H1 (cell line): ENCODE measurements around the gene PFDN4. TPM values are rescaled to one million over a fixed set of nuclear protein-coding genes. Genes with fewer than 3 reads are reported as not detected.

Source experiments
- CTCF ChIA-PET: fragments of 300-600 bp; sonication (Branson Sonifier 250); formaldehyde crosslinking; loops from one replicate; lab custom pipeline; 2021; ENCODE audit not compliant: partially characterized antibody; lab: Charles Lee
- POLR2A ChIA-PET: fragments of 300-600 bp; sonication (Branson Sonifier 250); formaldehyde crosslinking; loops from one replicate; lab custom pipeline; 2021; ENCODE audit warnings: inconsistent platforms; ENCODE audit not compliant: partially characterized antibody; lab: Charles Lee
- DNase-seq, 2 experiments: peaks; one replicate each; pipeline versions ENCODE4 v3.0.0 to v3.0.0-alpha.2; 2010 to 2022; ENCODE audit warnings: low spot score in 2 of 2, low read depth in 1 of 2, mixed read lengths in 1 of 2
- FAIRE-seq: peaks from 2 replicates; lab custom pipeline; 2011; peaks lifted over from hg19 to GRCh38; lab: Jason Lieb, UNC
- H2AFZ ChIP-seq: 2 replicates; pipeline ENCODE4 v1.8.1; 2012; ENCODE audit warnings: low read length, inconsistent platforms
- H2AK5ac ChIP-seq: 2 replicates; pipeline ENCODE4 v1.6.1; 2013; ENCODE audit warnings: low read depth, low read length
- H2BK120ac ChIP-seq: replicated peaks from 2 replicates; pipeline ENCODE3; 2013; ENCODE audit warnings: low read depth, low read length, inconsistent platforms
- H2BK12ac ChIP-seq: 2 replicates; pipeline ENCODE4 v1.6.1; 2013; ENCODE audit warnings: low read depth, low read length
- H2BK15ac ChIP-seq: 2 replicates; pipeline ENCODE4 v1.6.1; 2013; ENCODE audit warnings: low read length
- H2BK20ac ChIP-seq: 2 replicates; pipeline ENCODE4 v1.6.1; 2013; ENCODE audit warnings: low read length
- H2BK5ac ChIP-seq: 2 replicates; pipeline ENCODE4 v1.6.1; 2013; ENCODE audit warnings: low read depth, low read length
- H3K14ac ChIP-seq: 2 replicates; pipeline ENCODE4 v1.6.1; 2013; ENCODE audit warnings: inconsistent platforms; ENCODE audit not compliant: insufficient read length
- H3K18ac ChIP-seq: 2 replicates; pipeline ENCODE4 v1.6.1; 2013; ENCODE audit warnings: low read length; ENCODE audit errors: extremely low read depth
- H3K23ac ChIP-seq: 2 replicates; pipeline ENCODE4 v1.6.1; 2013; ENCODE audit warnings: inconsistent platforms; ENCODE audit not compliant: insufficient read length
- H3K23me2 ChIP-seq: 2 replicates; pipeline ENCODE4 v1.6.1; 2013; ENCODE audit warnings: low read depth, low read length
- H3K27ac ChIP-seq: 2 replicates; pipeline ENCODE4 v1.6.1; 2011; ENCODE audit warnings: low read depth, low read length, inconsistent platforms
- H3K27me3 ChIP-seq, 4 experiments: replicated peaks in 1 of 4; 1 replicate in 1 of 4; 2 replicates in 3 of 4; pipeline versions ENCODE4 v1.6.1 to v1.8.1; 2011 to 2013; ENCODE audit warnings: low read length in 3 of 4, mild to moderate bottlenecking in 3 of 4, inconsistent platforms in 2 of 4, mixed read lengths in 2 of 4, moderate library complexity in 1 of 4; ENCODE audit not compliant: control insufficient read depth in 3 of 4, insufficient read depth in 3 of 4; ENCODE audit errors: extremely low read depth in 1 of 4
- H3K36me3 ChIP-seq, 4 experiments: 2 replicates each; pipeline versions ENCODE4 v1.6.1 to v1.8.1; 2011 to 2013; ENCODE audit warnings: mild to moderate bottlenecking in 4 of 4, low read length in 3 of 4, moderate library complexity in 2 of 4, control low read depth in 1 of 4, inconsistent platforms in 1 of 4; ENCODE audit not compliant: insufficient read depth in 4 of 4, control insufficient read depth in 2 of 4
- H3K4ac ChIP-seq: replicated peaks from 2 replicates; pipeline ENCODE3; 2013; ENCODE audit warnings: low read length, low read depth, mixed read lengths, inconsistent platforms; ENCODE audit not compliant: insufficient read length
- H3K4me1 ChIP-seq, 4 experiments: replicated peaks in 1 of 4; 1 replicate in 1 of 4; 2 replicates in 3 of 4; pipeline versions ENCODE4 v1.6.1 to v1.8.1; 2011 to 2013; ENCODE audit warnings: low read length in 3 of 4, inconsistent platforms in 2 of 4, mixed read lengths in 1 of 4; ENCODE audit not compliant: insufficient read depth in 4 of 4, control insufficient read depth in 3 of 4
- H3K4me2 ChIP-seq, 2 experiments: 2 replicates each; pipeline versions ENCODE4 v1.6.1 to v1.8.1; 2011 to 2013; ENCODE audit warnings: low read depth in 2 of 2, low read length in 2 of 2, control low read depth in 1 of 2, inconsistent platforms in 1 of 2, mild to moderate bottlenecking in 1 of 2; ENCODE audit not compliant: insufficient read depth in 1 of 2
- H3K4me3 ChIP-seq, 4 experiments: fragments of 200-600, 300-600 bp in 1 of 4; sonication (generic), shearing (Covaris generic), sonication (Bioruptor Twin) in 1 of 4; 2 replicates each; pipeline versions ENCODE4 v1.5.1 to v1.8.1; 2011 to 2016; ENCODE audit warnings: low read length in 4 of 4, low read depth in 3 of 4, control low read depth in 2 of 4, inconsistent platforms in 2 of 4, mild to moderate bottlenecking in 2 of 4, mixed read lengths in 1 of 4, moderate library complexity in 1 of 4; ENCODE audit not compliant: insufficient read depth in 2 of 4; ENCODE audit errors: extremely low read depth in 1 of 4
- H3K56ac ChIP-seq: replicated peaks from 2 replicates; pipeline ENCODE3; 2013; ENCODE audit warnings: low read depth, mild to moderate bottlenecking, mixed read lengths, low read length, inconsistent platforms; ENCODE audit not compliant: insufficient read length
- H3K79me1 ChIP-seq: 2 replicates; pipeline ENCODE4 v1.6.1; 2013; ENCODE audit warnings: low read depth, low read length, control low read depth
- H3K79me2 ChIP-seq, 2 experiments: 2 replicates each; pipeline versions ENCODE4 v1.6.1 to v1.8.1; 2012 to 2013; ENCODE audit warnings: low read length in 2 of 2, mild to moderate bottlenecking in 2 of 2, inconsistent platforms in 1 of 2; ENCODE audit not compliant: insufficient read depth in 2 of 2, control insufficient read depth in 1 of 2
- H3K9ac ChIP-seq, 4 experiments: replicated peaks in 1 of 4; 1 replicate in 1 of 4; 2 replicates in 3 of 4; pipeline versions ENCODE4 v1.6.1 to v1.8.1; 2011 to 2013; ENCODE audit warnings: low read depth in 3 of 4, low read length in 3 of 4, control low read depth in 2 of 4, mild to moderate bottlenecking in 2 of 4, moderate library complexity in 2 of 4, inconsistent platforms in 1 of 4; ENCODE audit errors: extremely low read depth in 1 of 4
- H3K9me3 ChIP-seq, 2 experiments: 2 replicates each; pipeline versions ENCODE4 v1.6.1 to v1.8.1; 2012 to 2013; ENCODE audit warnings: mild to moderate bottlenecking in 2 of 2, moderate library complexity in 2 of 2, control low read depth in 1 of 2, inconsistent platforms in 1 of 2, low read depth in 1 of 2, low read length in 1 of 2, mixed read lengths in 1 of 2; ENCODE audit not compliant: insufficient read depth in 2 of 2
- H4K20me1 ChIP-seq, 2 experiments: replicated peaks in 1 of 2; 2 replicates each; pipeline versions ENCODE3 to v1.8.1; 2011 to 2013; ENCODE audit warnings: inconsistent platforms in 2 of 2, low read length in 2 of 2, mild to moderate bottlenecking in 1 of 2; ENCODE audit not compliant: insufficient read depth in 2 of 2, control insufficient read depth in 1 of 2
- H4K5ac ChIP-seq: 2 replicates; pipeline ENCODE4 v1.6.1; 2013; ENCODE audit warnings: low read length, low read depth, mixed read lengths, inconsistent platforms; ENCODE audit not compliant: insufficient read length
- H4K8ac ChIP-seq: 2 replicates; pipeline ENCODE4 v1.8.0; 2013; ENCODE audit warnings: mild to moderate bottlenecking, moderate library complexity, low read length, inconsistent platforms; ENCODE audit not compliant: insufficient read depth; ENCODE audit errors: extremely low read depth
- H4K91ac ChIP-seq: replicated peaks from 2 replicates; pipeline ENCODE3; 2013; ENCODE audit warnings: low read length, mixed read lengths, inconsistent platforms; ENCODE audit not compliant: insufficient read length
- BCL11A ChIP-seq, 2 experiments: IDR thresholded peaks; one replicate each; pipeline ENCODE4 v1.6.1; 2011; ENCODE audit warnings: low read depth in 2 of 2, low read length in 2 of 2, mild to moderate bottlenecking in 2 of 2
- EP300 ChIP-seq, 2 experiments: IDR thresholded peaks; 1 replicate in 1 of 2; 2 replicates in 1 of 2; pipeline ENCODE4 v1.6.1; 2011 to 2012; ENCODE audit warnings: low read depth in 2 of 2, low read length in 2 of 2, mild to moderate bottlenecking in 2 of 2, borderline replicate concordance in 1 of 2, inconsistent platforms in 1 of 2, moderate library complexity in 1 of 2
- RAD21 ChIP-seq, 2 experiments: IDR thresholded peaks in 1 of 2; conservative IDR thresholded peaks in 1 of 2; 2 replicates each; pipeline ENCODE4 v1.6.1; 2011; ENCODE audit warnings: low read depth in 2 of 2, low read length in 2 of 2, improper control_type of control experiment in 1 of 2, inconsistent platforms in 1 of 2, mild to moderate bottlenecking in 1 of 2, moderate library complexity in 1 of 2
- RBBP5 ChIP-seq: IDR thresholded peaks from 2 replicates; pipeline ENCODE4 v1.7.1; 2012; ENCODE audit warnings: low read depth, mild to moderate bottlenecking, inconsistent platforms, low read length, moderate library complexity, borderline replicate concordance
- WGBS, 2 experiments: shearing (Covaris generic) in 1 of 2; methylation state at CpG; one replicate each; pipeline versions ENCODE4 v1.1.6 to v1.1.7; 2013 to 2015; ENCODE audit warnings: low lambda C conversion rate in 2 of 2, mixed read lengths in 2 of 2, inconsistent platforms in 1 of 2, low coverage in 1 of 2, missing lambda C conversion rate in 1 of 2; ENCODE audit not compliant: insufficient replicate concordance in 2 of 2, insufficient coverage in 1 of 2, insufficient read length in 1 of 2; ENCODE audit errors: extremely low coverage in 1 of 2, missing lambda C conversion rate in 1 of 2; 5-methylcytosine and 5-hydroxymethylcytosine counted together
- polyA plus RNA-seq, 7 experiments: library from polyadenylated mRNA; depleted of rRNA in 3 of 7; stranded (reverse) in 5 of 7; unstranded in 2 of 7; fragments of >200 nt in 5 of 7; fragments of 200-250 nt in 2 of 7; gene quantifications; 1 replicate in 5 of 7; 2 replicates in 1 of 7; 4 replicates in 1 of 7; pipeline versions ENCODE4 v1.2.1 to v1.2.3, GENCODE V29; 2011 to 2013; ENCODE audit warnings: missing spikeins in 2 of 7, mixed read lengths in 2 of 7
- total RNA-seq: library from RNA; stranded (reverse); fragmentation: NEBNext Ultra II Directional; extraction: Animal tissue kit (Norgen Biotek cat#: 25700); gene quantifications from 2 replicates; pipeline ENCODE4 v1.2.1, GENCODE V29; 2021

The PFDN4 gene
- total and polyA plus RNA-seq, 2 of the 8 experiments (the other 6 are each of a cell fraction or from before 2014, with no cell fraction given) = 41.9 to 96.8 TPM

GRCh38 chr20:54256202-54256601, 48.3 kb downstream of the PFDN4 start:
- POLR2A ChIA-PET = no interaction called here
- Histone ChIP-seq H3K27me3 (no peaks in the 10 kb centered on the region), H3K23me2 (no peaks in the 10 kb centered on the region), H2BK5ac (no peak overlapping the region), H4K20me1 (no peaks in the 10 kb centered on the region), H3K79me1 (no peaks in the 10 kb centered on the region), H3K4me1 (no peaks in the 10 kb centered on the region), H3K56ac (no peak overlapping the region), H2BK12ac (no peak overlapping the region), H2BK120ac (no peak overlapping the region)
- no peak for FAIRE-seq
- no peak for TF ChIP-seq RAD21 (IDR thresholded peaks at IDR 0.05 in 1 of 2, conservative IDR thresholded peaks at IDR 0.05 in 1 of 2; ENCODE audit: low read depth in 2 of 2, low read length in 2 of 2)
- TF ChIP-seq EP300 (IDR thresholded peaks at IDR 0.05; ENCODE audit: borderline replicate concordance in 1 of 2, low read depth in 2 of 2, low read length in 2 of 2) = no peak
- TF ChIP-seq BCL11A (IDR thresholded peaks at IDR 0.05; ENCODE audit: low read depth in 2 of 2, low read length in 2 of 2) = no peak
- no peak for TF ChIP-seq RBBP5
- TF ChIP-seq, all 59 proteins: peak for 0
- Histone ChIP-seq H3K9ac (no peak overlapping the region), H2AK5ac (no peak overlapping the region), H3K4ac (no peak overlapping the region), H3K4me2 (no peak overlapping the region), H3K36me3 (no peaks in the 10 kb centered on the region), H4K8ac (no peak overlapping the region), H2AFZ (no peak overlapping the region), H3K4me3 (no peak overlapping the region), H3K23ac (no peak overlapping the region), H4K5ac (no peak overlapping the region), H2BK15ac (no peak overlapping the region), H3K14ac (no peak overlapping the region), H3K27ac (no peak overlapping the region), H3K9me3 (no peaks in the 10 kb centered on the region), H3K18ac (no peak overlapping the region), H4K91ac (no peak overlapping the region), H2BK20ac (no peak overlapping the region), H3K79me2 (no peaks in the 10 kb centered on the region)
- DNase-seq = no peak
- CTCF ChIA-PET = interaction anchor here (1.2 kb wide), 1 partner anchor 10 kb away, joined by 3 read pairs; no protein-coding TSS in a partner anchor
- WGBS, 2 experiments = 88% methylated on average over 3 of the region's 3 CpGs; no CpG with 5 or more reads in 1 of the 2 experiments
